Mesenchymal stem cell (in vitro differentiated cells and primary cell): Measurements from ENCODE around the gene ST7.

Source experiments
- DNase-seq: peaks from one replicate; pipeline ENCODE4 v3.0.0-alpha.2; 2013
- H2AFZ ChIP-seq: one replicate; pipeline ENCODE4 v1.6.1; 2013; ENCODE audit warnings: low read depth, mild to moderate bottlenecking, control low read depth, inconsistent platforms, low read length, moderate library complexity
- H2AK5ac ChIP-seq: 2 replicates; pipeline ENCODE4 v1.6.1; 2013; ENCODE audit warnings: low read length, moderate library complexity, mild to moderate bottlenecking, inconsistent platforms; ENCODE audit not compliant: severe bottlenecking
- H2BK120ac ChIP-seq: one replicate; pipeline ENCODE4 v1.6.1; 2013; ENCODE audit warnings: low read depth, mild to moderate bottlenecking, inconsistent platforms, low read length, moderate library complexity
- H2BK12ac ChIP-seq, 2 experiments: one replicate each; pipeline ENCODE4 v1.6.1; 2013; ENCODE audit warnings: inconsistent platforms in 2 of 2, low read length in 2 of 2, mild to moderate bottlenecking in 2 of 2, moderate library complexity in 2 of 2, control low read depth in 1 of 2
- H2BK15ac ChIP-seq: one replicate; pipeline ENCODE4 v1.6.1; 2013; ENCODE audit warnings: mild to moderate bottlenecking, low read depth, inconsistent platforms; ENCODE audit not compliant: poor library complexity, severe bottlenecking
- H2BK5ac ChIP-seq: 2 replicates; pipeline ENCODE4 v1.6.1; 2013; ENCODE audit warnings: low read depth, mild to moderate bottlenecking, low read length, control low read depth, inconsistent platforms; ENCODE audit not compliant: poor library complexity, severe bottlenecking
- H3K14ac ChIP-seq, 2 experiments: one replicate each; pipeline ENCODE4 v1.6.1; 2013; ENCODE audit warnings: inconsistent platforms in 2 of 2, low read length in 2 of 2, control low read depth in 1 of 2, mild to moderate bottlenecking in 1 of 2, moderate library complexity in 1 of 2
- H3K18ac ChIP-seq, 2 experiments: one replicate each; pipeline ENCODE4 v1.6.1; 2013; ENCODE audit warnings: inconsistent platforms in 2 of 2, low read length in 2 of 2, control low read depth in 1 of 2, low read depth in 1 of 2, mild to moderate bottlenecking in 1 of 2
- H3K23ac ChIP-seq, 2 experiments: one replicate each; pipeline ENCODE4 v1.6.1; 2013; ENCODE audit warnings: inconsistent platforms in 2 of 2, low read length in 2 of 2, mild to moderate bottlenecking in 2 of 2, moderate library complexity in 2 of 2, control low read depth in 1 of 2
- H3K27ac ChIP-seq: 2 replicates; pipeline ENCODE4 v1.5.1; 2013; ENCODE audit warnings: mild to moderate bottlenecking, moderate library complexity, low read length, control low read depth, inconsistent platforms; ENCODE audit not compliant: poor library complexity, severe bottlenecking
- H3K27me3 ChIP-seq, 2 experiments: 2 replicates each; pipeline versions ENCODE4 v1.6.1 to v1.7.0; 2013; ENCODE audit warnings: low read length in 2 of 2, mild to moderate bottlenecking in 2 of 2, moderate library complexity in 2 of 2, control low read depth in 1 of 2, inconsistent platforms in 1 of 2; ENCODE audit not compliant: control insufficient read depth in 1 of 2, insufficient read depth in 1 of 2
- H3K36me3 ChIP-seq, 2 experiments: 2 replicates each; pipeline versions ENCODE4 v1.6.1 to v1.7.0; 2013; ENCODE audit warnings: low read length in 2 of 2, control low read depth in 1 of 2, inconsistent platforms in 1 of 2, low read depth in 1 of 2, mild to moderate bottlenecking in 1 of 2; ENCODE audit not compliant: insufficient read depth in 2 of 2, control insufficient read depth in 1 of 2
- H3K4ac ChIP-seq, 2 experiments: one replicate each; pipeline ENCODE4 v1.6.1; 2013; ENCODE audit warnings: inconsistent platforms in 2 of 2, low read length in 2 of 2, mild to moderate bottlenecking in 2 of 2, moderate library complexity in 2 of 2, control low read depth in 1 of 2, low read depth in 1 of 2
- H3K4me1 ChIP-seq: 2 replicates; pipeline ENCODE4 v1.6.1; 2013; ENCODE audit warnings: low read depth, low read length, control low read depth; ENCODE audit not compliant: control insufficient read depth, insufficient read depth
- H3K4me2 ChIP-seq: 2 replicates; pipeline ENCODE4 v1.6.1; 2013; ENCODE audit warnings: low read length, mild to moderate bottlenecking, inconsistent platforms; ENCODE audit not compliant: poor library complexity, severe bottlenecking
- H3K4me3 ChIP-seq, 2 experiments: 2 replicates each; pipeline versions ENCODE4 v1.5.1 to v1.7.0; 2013; ENCODE audit warnings: low read length in 2 of 2, mild to moderate bottlenecking in 2 of 2, control low read depth in 1 of 2, low read depth in 1 of 2; ENCODE audit not compliant: insufficient read depth in 1 of 2
- H3K79me1 ChIP-seq: replicated peaks from 2 replicates; pipeline ENCODE4 v1.6.1; 2013; ENCODE audit warnings: mild to moderate bottlenecking, control low read depth, low read length, inconsistent platforms; ENCODE audit not compliant: poor library complexity, severe bottlenecking
- H3K9ac ChIP-seq: 2 replicates; pipeline ENCODE4 v1.7.0; 2013; ENCODE audit warnings: mild to moderate bottlenecking, low read length, moderate library complexity
- H3K9me3 ChIP-seq: 2 replicates; pipeline ENCODE4 v1.7.0; 2013; ENCODE audit warnings: mild to moderate bottlenecking, low read length; ENCODE audit not compliant: control insufficient read depth
- H4K8ac ChIP-seq: one replicate; pipeline ENCODE4 v1.6.1; 2013; ENCODE audit warnings: inconsistent platforms, mild to moderate bottlenecking, low read length, moderate library complexity
- H4K91ac ChIP-seq: one replicate; pipeline ENCODE4 v1.6.1; 2013; ENCODE audit warnings: mild to moderate bottlenecking, low read length, inconsistent platforms
- whole genome bisulfite sequencing: methylation state at CpG from one replicate; pipeline ENCODE4 v1.1.7; 2013; ENCODE audit warnings: mixed read lengths; 5-methylcytosine and 5-hydroxymethylcytosine counted together

The ST7 gene

GRCh38 chr7:116940689-116941370 is 12.5 kb upstream of the ST7 start:
- no peak overlapping the region for H3K18ac ChIP-seq
- no peak overlapping the region for H2BK120ac ChIP-seq
- H3K9me3 ChIP-seq = no peaks in the 10 kb centered on the region
- no peak overlapping the region for H2BK12ac ChIP-seq
- no peak overlapping the region for H3K9ac ChIP-seq
- no peak overlapping the region for H2AK5ac ChIP-seq
- H3K27me3 ChIP-seq = peaks cover 0 to 4% of the 10 kb centered on the region in 2 experiments
- no peak overlapping the region for H2BK15ac ChIP-seq
- H3K14ac ChIP-seq = no peak overlapping the region
- H3K36me3 ChIP-seq = no peaks in the 10 kb centered on the region
- DNase-seq = no peak
- no peak overlapping the region for H4K91ac ChIP-seq
- no peak overlapping the region for H3K4ac ChIP-seq
- H3K79me1 ChIP-seq = no peaks in the 10 kb centered on the region
- no peak overlapping the region for H3K27ac ChIP-seq
- no peak overlapping the region for H3K4me2 ChIP-seq
- no peak overlapping the region for H4K8ac ChIP-seq
- peaks cover 1% of the 10 kb centered on the region for H3K4me1 ChIP-seq
- H2BK5ac ChIP-seq = no peak overlapping the region
- no peak overlapping the region for H2AFZ ChIP-seq
- no peak overlapping the region for H3K23ac ChIP-seq
- 98% methylated on average over 7 of the region's 8 CpGs for WGBS
- H3K4me3 ChIP-seq = no peak overlapping the region

GRCh38 chr7:116942504-116942903 is 10.8 kb upstream of the ST7 start:
- Histone ChIP-seq H3K27me3 (no peaks in the 10 kb centered on the region), H2BK5ac (no peak overlapping the region), H3K36me3 (no peaks in the 10 kb centered on the region), H3K4ac (no peak overlapping the region), H3K79me1 (no peaks in the 10 kb centered on the region), H3K23ac (no peak overlapping the region), H4K91ac (no peak overlapping the region), H3K4me1 (peaks cover 1% of the 10 kb centered on the region), H3K18ac (peak overlapping the region in 1 of 2 experiments; percentile 21), H3K4me2 (no peak overlapping the region), H3K9ac (no peak overlapping the region), H4K8ac (no peak overlapping the region), H3K4me3 (no peak overlapping the region), H3K14ac (no peak overlapping the region), H2AK5ac (no peak overlapping the region), H2BK12ac (no peak overlapping the region), H3K27ac (no peak overlapping the region), H3K9me3 (no peaks in the 10 kb centered on the region), H2BK15ac (no peak overlapping the region), H2BK120ac (no peak overlapping the region), H2AFZ (no peak overlapping the region)
- WGBS = 93% methylated on average over 1 of the region's 2 CpGs
- no peak for DNase-seq

GRCh38 chr7:116948934-116949333 is 4.4 kb upstream of the ST7 start:
- no peak overlapping the region for H2BK120ac ChIP-seq
- H3K9me3 ChIP-seq = no peaks in the 10 kb centered on the region
- no peaks in the 10 kb centered on the region for H3K27me3 ChIP-seq
- no peak overlapping the region for H2BK15ac ChIP-seq
- H4K8ac ChIP-seq = no peak overlapping the region
- H4K91ac ChIP-seq = no peak overlapping the region
- H3K36me3 ChIP-seq = no peaks in the 10 kb centered on the region
- H2AFZ ChIP-seq = no peak overlapping the region
- no peak overlapping the region for H3K14ac ChIP-seq
- H2AK5ac ChIP-seq = no peak overlapping the region
- H3K4me3 ChIP-seq = no peak overlapping the region
- no peak overlapping the region for H3K23ac ChIP-seq
- H3K4me2 ChIP-seq = no peak overlapping the region
- H2BK12ac ChIP-seq = no peak overlapping the region
- peaks cover 4% of the 10 kb centered on the region for H3K79me1 ChIP-seq
- H3K4ac ChIP-seq = no peak overlapping the region
- no peak overlapping the region for H3K18ac ChIP-seq
- peaks cover 1% of the 10 kb centered on the region for H3K4me1 ChIP-seq
- 27% methylated on average over 3 of the region's 3 CpGs for WGBS
- H2BK5ac ChIP-seq = no peak overlapping the region
- no peak for DNase-seq
- no peak overlapping the region for H3K27ac ChIP-seq
- no peak overlapping the region for H3K9ac ChIP-seq

- no peak overlapping the region for H3K23ac ChIP-seq
- no peak for DNase-seq
- H3K27me3 ChIP-seq = no peaks in the 10 kb centered on the region
- no peak overlapping the region for H3K4ac ChIP-seq
- H2BK5ac ChIP-seq = no peak overlapping the region
- H3K4me3 ChIP-seq = no peak overlapping the region
- H4K8ac ChIP-seq = no peak overlapping the region
- no peak overlapping the region for H3K27ac ChIP-seq
- H3K4me1 ChIP-seq = peaks cover 1% of the 10 kb centered on the region
- no peak overlapping the region for H3K4me2 ChIP-seq
- H3K14ac ChIP-seq = no peak overlapping the region
- H4K91ac ChIP-seq = no peak overlapping the region
- H2AK5ac ChIP-seq = no peak overlapping the region
- no peak overlapping the region for H2BK120ac ChIP-seq
- no peak overlapping the region for H2BK15ac ChIP-seq
- H3K9me3 ChIP-seq = no peaks in the 10 kb centered on the region
- H3K79me1 ChIP-seq = peaks cover 4% of the 10 kb centered on the region
- no peak overlapping the region for H3K18ac ChIP-seq
- no peak overlapping the region for H3K9ac ChIP-seq
- 88% methylated on average over 8 of the region's 9 CpGs for WGBS
- H3K36me3 ChIP-seq = no peaks in the 10 kb centered on the region
- no peak overlapping the region for H2BK12ac ChIP-seq
- no peak overlapping the region for H2AFZ ChIP-seq
Observed at GRCh38 chr7:116949941-116950801, 3.1 kb upstream of the ST7 start.
